GM12875 (cell line): Measurements from ENCODE around the gene CDKN1A.
A peak's percentile ranks its signal among the peaks of the same experiment; 100 is the strongest.

Experiments used
- H3K4me3 ChIP-seq: one replicate; pipeline ENCODE4 v1.5.1; 2011; ENCODE audit warnings: low read depth, low read length, control low read depth
- TF ChIP-seq, protein P1 (sequence below): IDR thresholded peaks from 2 replicates; pipeline ENCODE4 v1.5.1; 2011; ENCODE audit warnings: low read depth, mild to moderate bottlenecking, control low read depth, inconsistent platforms, low read length, moderate library complexity, borderline replicate concordance; ENCODE audit not compliant: insufficient read depth

The CDKN1A gene

DNA sequence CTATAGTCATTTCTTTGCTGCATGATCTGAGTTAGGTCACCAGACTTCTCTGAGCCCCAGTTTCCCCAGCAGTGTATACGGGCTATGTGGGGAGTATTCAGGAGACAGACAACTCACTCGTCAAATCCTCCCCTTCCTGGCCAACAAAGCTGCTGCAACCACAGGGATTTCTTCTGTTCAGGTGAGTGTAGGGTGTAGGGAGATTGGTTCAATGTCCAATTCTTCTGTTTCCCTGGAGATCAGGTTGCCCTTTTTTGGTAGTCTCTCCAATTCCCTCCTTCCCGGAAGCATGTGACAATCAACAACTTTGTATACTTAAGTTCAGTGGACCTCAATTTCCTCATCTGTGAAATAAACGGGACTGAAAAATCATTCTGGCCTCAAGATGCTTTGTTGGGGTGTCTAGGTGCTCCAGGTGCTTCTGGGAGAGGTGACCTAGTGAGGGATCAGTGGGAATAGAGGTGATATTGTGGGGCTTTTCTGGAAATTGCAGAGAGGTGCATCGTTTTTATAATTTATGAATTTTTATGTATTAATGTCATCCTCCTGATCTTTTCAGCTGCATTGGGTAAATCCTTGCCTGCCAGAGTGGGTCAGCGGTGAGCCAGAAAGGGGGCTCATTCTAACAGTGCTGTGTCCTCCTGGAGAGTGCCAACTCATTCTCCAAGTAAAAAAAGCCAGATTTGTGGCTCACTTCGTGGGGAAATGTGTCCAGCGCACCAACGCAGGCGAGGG, 594 bp upstream of the CDKN1A start:
- TF ChIP-seq, protein P1, sequence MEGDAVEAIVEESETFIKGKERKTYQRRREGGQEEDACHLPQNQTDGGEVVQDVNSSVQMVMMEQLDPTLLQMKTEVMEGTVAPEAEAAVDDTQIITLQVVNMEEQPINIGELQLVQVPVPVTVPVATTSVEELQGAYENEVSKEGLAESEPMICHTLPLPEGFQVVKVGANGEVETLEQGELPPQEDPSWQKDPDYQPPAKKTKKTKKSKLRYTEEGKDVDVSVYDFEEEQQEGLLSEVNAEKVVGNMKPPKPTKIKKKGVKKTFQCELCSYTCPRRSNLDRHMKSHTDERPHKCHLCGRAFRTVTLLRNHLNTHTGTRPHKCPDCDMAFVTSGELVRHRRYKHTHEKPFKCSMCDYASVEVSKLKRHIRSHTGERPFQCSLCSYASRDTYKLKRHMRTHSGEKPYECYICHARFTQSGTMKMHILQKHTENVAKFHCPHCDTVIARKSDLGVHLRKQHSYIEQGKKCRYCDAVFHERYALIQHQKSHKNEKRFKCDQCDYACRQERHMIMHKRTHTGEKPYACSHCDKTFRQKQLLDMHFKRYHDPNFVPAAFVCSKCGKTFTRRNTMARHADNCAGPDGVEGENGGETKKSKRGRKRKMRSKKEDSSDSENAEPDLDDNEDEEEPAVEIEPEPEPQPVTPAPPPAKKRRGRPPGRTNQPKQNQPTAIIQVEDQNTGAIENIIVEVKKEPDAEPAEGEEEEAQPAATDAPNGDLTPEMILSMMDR, result no peak
- H3K4me3 ChIP-seq, result peak overlapping the region; percentile 30

DNA sequence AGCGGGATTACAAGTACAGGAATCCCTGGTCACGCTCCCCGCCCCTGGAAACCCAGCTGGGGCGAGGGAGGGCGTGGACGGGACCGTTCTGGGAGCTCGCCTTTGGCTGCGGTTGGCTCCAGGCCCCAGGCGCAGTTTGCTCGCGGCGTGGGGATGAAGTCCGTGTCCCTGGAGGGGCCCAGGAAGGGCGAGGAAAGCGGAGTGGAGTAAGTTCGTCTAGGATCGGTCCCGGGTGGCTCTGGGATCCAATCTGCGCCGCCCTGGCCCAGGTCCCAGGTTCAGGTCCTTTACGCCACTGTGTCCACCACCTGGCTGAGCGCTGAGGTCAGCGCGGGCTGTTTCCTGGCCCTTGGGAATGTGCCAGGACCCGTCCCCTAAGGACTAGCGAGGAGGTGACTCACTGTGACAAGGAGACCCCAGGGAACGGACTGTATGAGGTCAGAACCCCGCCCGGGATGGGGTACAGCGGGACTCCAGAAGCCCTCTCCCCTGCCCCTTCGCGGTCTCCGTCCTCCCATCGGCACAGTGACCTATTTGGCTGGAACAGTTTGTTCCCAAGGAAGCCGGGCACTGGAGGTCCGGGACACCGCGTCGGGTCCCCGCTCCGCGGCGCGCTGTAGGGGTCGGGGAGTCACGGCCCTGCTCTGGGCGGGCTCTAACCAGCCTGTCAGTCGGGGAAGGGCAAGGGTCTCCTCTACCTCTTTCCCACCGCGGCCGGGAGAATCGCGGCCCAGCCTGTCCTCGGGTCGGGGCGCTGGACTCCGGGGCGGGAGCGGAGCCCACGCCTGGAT, 724 bp downstream of the CDKN1A start:
- peak overlapping the region; percentile 76 for H3K4me3 ChIP-seq
- TF ChIP-seq, protein P1, result no peak

DNA sequence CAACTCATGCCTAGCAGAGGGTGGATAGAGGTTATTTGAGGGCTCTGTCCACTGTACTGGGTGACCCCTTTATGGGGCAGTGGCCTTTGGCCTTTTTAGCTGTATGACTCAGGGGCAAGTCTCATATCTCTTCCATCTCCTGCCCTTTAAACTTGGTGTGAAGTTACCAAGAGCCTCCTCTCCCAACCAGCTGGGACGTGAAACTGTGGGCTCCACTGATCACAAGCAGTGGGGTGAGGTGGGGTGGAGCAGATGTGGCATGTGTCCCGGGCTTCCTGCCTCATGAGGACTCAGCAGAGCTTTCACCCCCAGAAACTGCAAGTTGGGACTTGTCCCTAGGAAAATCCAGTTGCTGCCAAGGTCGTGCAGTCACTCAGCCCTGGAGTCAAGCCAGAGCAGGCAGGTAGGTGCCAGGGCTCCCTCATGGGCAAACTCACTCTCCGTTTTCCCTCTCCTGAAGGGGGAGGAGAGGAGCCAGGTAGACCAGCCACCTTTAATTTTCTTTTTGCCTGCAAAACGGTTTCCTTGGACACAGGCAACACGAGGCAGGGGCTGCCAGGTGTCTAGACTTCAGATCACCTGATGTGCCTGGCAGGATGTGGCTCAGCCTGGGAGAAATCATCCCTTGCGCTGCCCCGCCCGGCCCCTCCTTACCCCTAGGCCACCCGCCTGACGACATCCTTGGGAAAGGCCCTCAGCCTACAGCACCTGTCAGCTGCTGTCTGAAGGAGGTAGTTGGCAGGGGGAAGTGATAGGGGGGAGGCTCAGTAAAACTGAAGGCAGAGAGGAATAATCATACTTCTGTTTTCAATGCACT, 4.0 kb downstream of the CDKN1A start:
- TF ChIP-seq, protein P1, result no peak
- H3K4me3 ChIP-seq, result no peak overlapping the region

DNA sequence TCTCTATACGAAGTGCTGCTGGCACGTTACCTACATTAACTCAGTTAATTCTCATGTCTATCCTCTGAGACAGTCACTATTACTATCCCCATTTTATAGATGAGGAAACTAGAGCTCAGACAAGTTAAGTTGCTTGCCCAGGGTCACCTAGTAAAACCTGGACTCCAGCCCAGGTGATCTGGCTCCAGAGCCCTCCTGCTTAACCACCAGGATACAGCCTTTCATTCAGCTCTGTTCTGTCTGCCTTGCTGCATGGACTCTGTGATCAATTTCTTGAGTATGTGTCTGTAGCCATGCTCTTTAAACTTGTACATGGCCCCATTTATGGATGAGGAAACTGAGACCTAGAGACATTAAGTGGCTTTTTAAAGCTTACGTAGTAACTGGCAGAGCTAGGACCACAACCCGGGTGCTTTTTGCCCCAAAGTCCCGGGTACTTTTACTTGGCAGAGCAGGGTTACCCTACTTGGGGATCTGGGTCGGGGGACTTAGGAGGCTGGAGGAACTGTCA, 4.7 kb downstream of the CDKN1A start:
- H3K4me3 ChIP-seq, result no peak overlapping the region
- TF ChIP-seq, protein P1, result no peak

DNA sequence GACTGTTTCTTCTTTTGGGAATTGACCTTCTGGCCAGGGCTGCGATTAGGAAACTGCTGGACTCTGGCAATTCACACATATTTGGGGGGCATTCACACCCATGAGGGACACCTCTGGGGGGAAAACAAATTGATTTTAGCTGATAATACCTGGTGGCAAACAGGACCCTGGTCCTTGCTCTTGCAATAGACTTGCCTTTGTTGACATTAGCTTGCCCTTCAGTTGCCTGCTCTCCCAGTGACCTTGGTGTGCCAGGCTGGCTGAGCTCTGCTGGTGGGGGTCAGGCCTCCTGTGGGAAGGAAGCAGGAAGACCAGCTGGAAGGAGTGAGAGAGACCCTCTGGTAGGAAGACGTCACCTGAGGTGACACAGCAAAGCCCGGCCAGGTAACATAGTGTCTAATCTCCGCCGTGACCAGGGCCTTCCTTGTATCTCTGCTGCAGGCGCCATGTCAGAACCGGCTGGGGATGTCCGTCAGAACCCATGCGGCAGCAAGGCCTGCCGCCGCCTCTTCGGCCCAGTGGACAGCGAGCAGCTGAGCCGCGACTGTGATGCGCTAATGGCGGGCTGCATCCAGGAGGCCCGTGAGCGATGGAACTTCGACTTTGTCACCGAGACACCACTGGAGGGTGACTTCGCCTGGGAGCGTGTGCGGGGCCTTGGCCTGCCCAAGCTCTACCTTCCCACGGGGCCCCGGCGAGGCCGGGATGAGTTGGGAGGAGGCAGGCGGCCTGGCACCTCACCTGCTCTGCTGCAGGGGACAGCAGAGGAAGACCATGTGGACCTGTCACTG, 5.3 kb downstream of the CDKN1A start:
- no peak overlapping the region for H3K4me3 ChIP-seq
- TF ChIP-seq, protein P1, result no peak

DNA sequence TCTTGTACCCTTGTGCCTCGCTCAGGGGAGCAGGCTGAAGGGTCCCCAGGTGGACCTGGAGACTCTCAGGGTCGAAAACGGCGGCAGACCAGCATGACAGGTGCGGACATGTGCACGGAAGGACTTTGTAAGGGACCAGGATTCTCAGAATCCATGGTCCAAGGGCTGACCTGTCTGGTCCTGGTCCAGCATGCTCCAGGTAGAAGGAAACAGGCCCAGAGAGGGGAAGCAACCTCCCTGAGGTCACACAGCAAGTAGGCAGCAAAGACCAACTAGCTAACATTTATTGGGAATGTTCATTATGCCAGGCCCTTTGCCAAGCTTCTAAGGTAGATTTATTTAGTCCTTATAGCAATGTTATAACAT, 5.9 kb downstream of the CDKN1A start:
- TF ChIP-seq, protein P1, result no peak
- no peak overlapping the region for H3K4me3 ChIP-seq
